Activated CD4-positive, alpha-beta T cell treated with anti-CD3 and anti-CD28 coated beads, Interleukin-2, amount 50 U/mL, for 16 hours (primary cell): Measurements from ENCODE around the gene ITPR3.

Experiments used
- DNase-seq: peaks from one replicate; pipeline ENCODE4 v3.0.0-alpha.2; 2020

ITPR3 gene

DNA sequence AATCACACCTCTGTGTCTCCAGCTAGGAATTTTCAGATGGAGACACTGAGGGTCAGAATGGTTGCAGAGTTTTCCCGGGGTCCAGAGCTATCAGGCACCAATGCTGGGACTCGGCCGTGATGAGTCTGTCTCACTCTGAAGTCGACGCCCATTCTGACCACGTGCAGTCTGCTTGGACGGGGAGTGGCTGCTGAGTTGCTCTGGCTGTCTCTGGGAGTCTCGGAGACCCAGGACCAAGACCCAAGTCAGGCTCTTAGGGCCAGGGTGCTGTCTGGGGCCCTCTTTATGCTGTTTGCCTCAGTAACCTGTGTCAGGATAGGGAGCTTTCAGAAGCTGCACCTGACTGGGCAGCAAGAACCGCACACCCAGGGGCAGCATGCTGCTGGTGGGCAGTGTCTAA, 121.0 kb downstream of the ITPR3 start:
- DNase-seq = no peak

GRCh38 chr6:33742837-33743236, 121.7 kb downstream of the ITPR3 start:
- DNase-seq = no peak

- DNase-seq = peak; percentile 74
Measured at GRCh38 chr6:33744001-33744848, 123.1 kb downstream of the ITPR3 start.

DNA sequence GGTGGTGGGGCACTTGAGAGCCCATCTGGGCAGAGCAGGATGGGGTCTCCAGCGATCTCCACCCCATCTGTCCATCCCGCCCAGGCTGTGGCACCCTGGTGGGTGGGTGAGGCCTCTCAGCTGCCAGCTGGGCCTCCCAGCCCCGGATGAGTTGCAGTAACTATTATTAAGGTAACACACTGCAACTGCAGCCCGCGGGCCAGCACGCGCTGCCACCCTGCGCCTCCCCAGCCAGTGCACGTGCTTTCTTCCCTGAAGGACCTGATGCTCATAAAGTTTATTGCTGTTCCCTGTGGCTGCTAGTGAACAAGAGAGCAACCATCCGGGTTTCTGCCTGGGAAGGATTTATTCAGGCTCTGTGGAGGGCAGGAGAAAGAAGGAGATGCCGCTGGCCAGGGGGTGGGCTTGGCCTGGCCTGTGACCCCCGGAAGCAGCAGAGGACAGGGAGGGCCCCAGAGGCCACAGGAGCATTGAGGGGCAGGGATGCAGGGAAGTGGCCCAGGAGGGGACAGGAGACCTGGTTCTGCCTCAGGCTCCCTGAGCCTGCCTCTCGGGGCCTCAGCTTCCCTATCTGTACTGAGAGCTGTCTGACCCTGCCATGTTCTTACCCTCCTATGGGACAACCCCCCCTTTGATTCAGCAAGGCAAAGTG, 123.9 kb downstream of the ITPR3 start:
- DNase-seq = no peak

GRCh38 chr6:33745548-33745947, 124.4 kb downstream of the ITPR3 start:
- DNase-seq = no peak
